Measurements from ENCODE around the gene INPPL1. TPM values are rescaled to one million over a fixed set of nuclear protein-coding genes. Genes with fewer than 3 reads are reported as not detected.

Gene INPPL1
- total and polyA plus RNA-seq, 2 of the 13 experiments (the other 11 are each of a cell fraction or from before 2014, with no cell fraction given) = 29.1 to 66.9 TPM

- TF ChIP-seq CENPT (CRISPR knock-in tag; IDR thresholded peaks at IDR 0.05; ENCODE audit: low read depth) (no peak), RNF2 (conservative IDR thresholded peaks at IDR 0.05; ENCODE audit: low read depth) (no peak), ZNF790 (CRISPR knock-in tag; IDR thresholded peaks at IDR 0.05; ENCODE audit: borderline replicate concordance) (0 out of 2 replicates have a peak, but pooled peaks have one; percentile 29), FOXO4 (CRISPR knock-in tag; conservative IDR thresholded peaks at IDR 0.05) (no peak), ELF1 (CRISPR knock-in tag; IDR thresholded peaks at IDR 0.05) (peak; percentile 57), CEBPB (IDR thresholded peaks at IDR 0.05; ENCODE audit: borderline replicate concordance, low read depth, low read length) (no peak), NONO (IDR thresholded peaks at IDR 0.05) (no peak), NONO (CRISPR knock-in tag; conservative IDR thresholded peaks at IDR 0.05) (no peak), RFXANK (CRISPR knock-in tag; IDR thresholded peaks at IDR 0.05) (no peak), ZNF589 (CRISPR knock-in tag; conservative IDR thresholded peaks at IDR 0.05) (no peak), NFE2L2 (IDR thresholded peaks at IDR 0.05; ENCODE audit: low read length) (no peak), ZNF614 (CRISPR knock-in tag; IDR thresholded peaks at IDR 0.05; ENCODE audit: borderline replicate concordance) (peak; percentile 19; the same call in 1 of the 2 replicates), ZNF850 (CRISPR knock-in tag; conservative IDR thresholded peaks at IDR 0.05) (no peak), ATF2 (CRISPR knock-in tag; IDR thresholded peaks at IDR 0.05) (no peak), PBX3 (CRISPR knock-in tag; IDR thresholded peaks at IDR 0.05; ENCODE audit: borderline replicate concordance) (no peak), SMC3 (IDR thresholded peaks at IDR 0.05; ENCODE audit: low read length) (no peak), ZNF256 (CRISPR knock-in tag; conservative IDR thresholded peaks at IDR 0.05) (no peak), ZBTB7B (CRISPR knock-in tag; IDR thresholded peaks at IDR 0.05) (0 out of 2 replicates have a peak, but pooled peaks have one; percentile 3), MYPOP (CRISPR knock-in tag; IDR thresholded peaks at IDR 0.05) (peak; percentile 65), ZNF260 (CRISPR knock-in tag; IDR thresholded peaks at IDR 0.05; ENCODE audit: borderline replicate concordance, low read depth) (no peak), PRDM15 (CRISPR knock-in tag; IDR thresholded peaks at IDR 0.05) (peak; percentile 48), ELF4 (CRISPR knock-in tag; IDR thresholded peaks at IDR 0.05; ENCODE audit: borderline replicate concordance) (no peak)
Observed at GRCh38 chr11:72222907-72223614, 1.5 kb upstream of the INPPL1 start (continued).
